EL (cell line): ENCODE data around the gene PRPF38B.

ENCODE experiments used
- DNase-seq: peaks from one replicate; pipeline ENCODE4 v3.0.0-alpha.2; 2016

PRPF38B gene

GRCh38 chr1:108719656-108720435 is 27.7 kb downstream of the PRPF38B start:
- DNase-seq = peak; percentile 89

- DNase-seq = no peak
These were observed 30.2 kb downstream of the PRPF38B start for GRCh38 chr1:108722292-108722691.

GRCh38 chr1:108725906-108726305 is 33.8 kb downstream of the PRPF38B start:
- DNase-seq = no peak

- DNase-seq = no peak
These were observed 36.3 kb downstream of the PRPF38B start for GRCh38 chr1:108728327-108728923.

GRCh38 chr1:108729481-108729880 is 37.4 kb downstream of the PRPF38B start:
- DNase-seq = no peak

GRCh38 chr1:108732398-108732797 is 40.3 kb downstream of the PRPF38B start:
- no peak for DNase-seq

- no peak for DNase-seq
These were observed 42.2 kb downstream of the PRPF38B start for GRCh38 chr1:108734171-108734865.

- DNase-seq = no peak
These were observed 50.1 kb downstream of the PRPF38B start for GRCh38 chr1:108742253-108742652.

GRCh38 chr1:108745980-108746381 is 53.9 kb downstream of the PRPF38B start:
- DNase-seq = no peak

- peak; percentile 97 for DNase-seq
These were observed 54.5 kb downstream of the PRPF38B start, which contains the start of gene STXBP3 for GRCh38 chr1:108746382-108747170. Gene STXBP3, plus strand, starts transcription at chr1:108746674. Its CDS starts 64 bp downstream, at chr1:108746738.

- peak; percentile 89 for DNase-seq
These were observed 55.2 kb downstream of the PRPF38B start for GRCh38 chr1:108747171-108747850.

- DNase-seq = no peak
These were observed 55.8 kb downstream of the PRPF38B start for GRCh38 chr1:108747898-108748297.

- no peak for DNase-seq
These were observed 57.0 kb downstream of the PRPF38B start for GRCh38 chr1:108749081-108749480.

GRCh38 chr1:108750476-108751181 is 58.5 kb downstream of the PRPF38B start:
- peak; percentile 9 for DNase-seq
